HG03457 (cell line): ENCODE measurements around the gene ADGRE1.

Experiments
- ATAC-seq: cut with Tn5 transposase; IDR thresholded peaks from one replicate; pipeline ENCODE4 v1.9.1; 2021; ENCODE audit warnings: moderate number of reproducible peaks; ENCODE audit not compliant: unreplicated experiment

Gene ADGRE1

DNA sequence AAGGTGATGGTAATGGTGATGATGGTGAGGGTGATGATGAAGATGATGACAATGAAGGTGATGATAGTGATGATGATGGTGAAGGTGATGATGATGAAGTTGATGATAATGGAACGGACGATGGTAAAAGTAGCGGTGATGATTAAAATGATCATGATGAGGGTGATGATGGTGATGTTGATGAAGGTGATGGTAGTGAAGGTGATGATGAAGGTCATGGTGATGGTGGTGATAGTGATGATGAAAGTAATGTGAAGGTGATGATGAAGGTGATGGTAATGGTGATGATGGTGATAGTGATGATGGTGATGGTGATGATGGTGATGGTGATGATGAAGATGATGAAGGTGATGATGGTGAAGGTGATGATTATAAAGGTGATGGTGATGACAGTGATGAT lies 67.7 kb downstream of the ADGRE1 start:
- ATAC-seq: no peak

DNA sequence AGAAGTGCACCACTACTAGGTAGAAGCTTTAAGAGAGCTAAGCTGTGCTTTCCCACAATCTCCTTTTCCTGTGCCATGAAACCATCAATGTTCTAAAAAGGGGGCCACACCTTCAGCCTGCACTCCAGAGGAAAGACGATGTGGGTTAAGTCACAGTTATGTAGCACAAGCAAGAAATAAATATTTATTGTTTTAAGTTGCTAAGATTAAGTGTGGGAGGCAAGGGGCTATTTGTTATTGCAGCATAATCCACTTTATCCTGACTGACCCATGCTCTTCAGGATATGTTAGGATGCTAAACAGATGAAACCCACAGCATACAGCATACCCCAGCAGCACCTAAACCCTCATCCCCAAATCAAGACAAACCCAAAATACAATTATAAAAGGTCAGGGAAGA lies 69.2 kb downstream of the ADGRE1 start:
- no peak for ATAC-seq

DNA sequence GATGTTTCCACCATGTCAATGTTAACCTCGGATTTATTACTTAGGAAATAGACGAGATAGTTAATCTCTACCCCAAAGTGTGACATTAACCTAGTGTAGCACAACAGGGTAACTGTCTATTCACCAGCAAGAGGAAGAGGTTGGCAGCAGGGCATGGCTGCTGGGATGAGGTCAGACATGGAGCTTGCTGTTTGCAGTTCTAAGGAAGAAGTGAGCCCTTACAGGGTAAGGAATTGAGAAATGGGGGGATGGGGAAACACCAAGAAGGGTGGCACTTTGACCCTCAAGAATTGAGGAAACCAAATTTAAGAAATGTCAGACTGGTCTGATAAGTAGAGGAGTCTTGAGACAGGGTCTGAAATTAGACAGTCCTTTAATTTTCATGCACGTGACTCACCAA lies 71.4 kb downstream of the ADGRE1 start:
- ATAC-seq: no peak

DNA sequence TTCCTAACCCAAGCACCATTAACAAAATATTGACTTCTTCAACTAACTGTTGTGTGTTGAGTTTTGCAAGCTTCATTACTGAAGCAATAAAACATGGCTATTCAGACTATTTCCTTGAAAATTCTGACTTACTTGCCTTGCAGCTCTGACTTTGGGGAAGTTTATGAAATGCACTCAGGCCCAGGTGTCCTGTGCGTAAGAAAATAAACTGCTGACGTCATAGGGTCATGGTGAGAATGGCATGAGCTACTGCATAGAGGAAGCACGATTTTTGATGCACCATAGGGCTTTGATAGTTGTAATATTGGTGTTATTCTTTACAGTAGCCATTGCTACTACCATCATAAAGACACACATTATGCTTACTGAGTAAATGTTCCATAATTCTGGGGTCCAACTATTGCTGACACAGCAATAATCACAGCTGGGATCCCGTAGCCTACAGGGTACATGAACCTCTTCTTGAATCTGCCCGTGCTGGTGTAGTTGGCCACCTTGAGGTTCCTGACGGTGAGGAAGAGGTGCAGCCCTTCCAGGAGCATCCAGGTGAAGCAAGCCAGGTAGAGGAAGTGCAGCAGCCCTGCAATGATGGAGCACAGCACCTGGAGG lies 76.0 kb downstream of the ADGRE1 start:
- ATAC-seq: no peak

DNA sequence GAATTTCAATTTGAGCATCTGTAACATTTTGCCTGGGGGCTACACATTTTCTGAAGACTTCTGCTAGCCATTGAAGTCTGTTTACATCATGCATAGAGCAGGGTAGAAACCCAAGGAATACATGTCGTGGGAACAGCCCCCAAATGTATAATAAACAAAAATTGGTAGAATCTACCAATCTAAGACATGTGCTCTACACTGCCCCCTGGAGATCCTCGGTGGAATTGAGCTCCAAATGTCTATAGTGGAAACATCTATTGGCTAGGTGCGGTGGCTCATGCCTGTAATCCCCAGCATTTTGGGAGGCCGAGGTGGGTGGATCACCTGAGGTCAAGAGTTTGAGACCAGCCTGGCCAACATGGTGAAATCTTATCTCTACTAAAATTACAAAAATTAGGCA lies 76.6 kb downstream of the ADGRE1 start:
- ATAC-seq: no peak

DNA sequence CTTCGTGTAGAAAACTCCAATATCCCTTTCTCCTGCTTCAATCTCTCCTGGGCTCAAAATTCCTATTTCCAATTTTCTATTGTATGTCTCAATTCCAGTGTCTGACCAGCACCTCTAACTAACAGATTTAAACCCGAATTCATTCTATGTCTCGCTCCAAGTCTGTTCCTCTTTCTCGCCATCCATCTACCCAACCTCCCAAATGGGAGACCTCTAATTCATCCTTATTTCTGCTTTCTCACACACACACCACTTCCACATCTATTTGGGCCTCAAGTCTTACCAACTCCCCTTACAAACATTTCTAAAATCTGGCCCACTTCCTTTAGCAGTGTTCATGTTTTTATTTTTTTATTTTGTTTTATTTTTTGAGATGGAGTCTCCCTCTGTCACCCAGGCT lies 80.6 kb downstream of the ADGRE1 start:
- no peak for ATAC-seq

DNA sequence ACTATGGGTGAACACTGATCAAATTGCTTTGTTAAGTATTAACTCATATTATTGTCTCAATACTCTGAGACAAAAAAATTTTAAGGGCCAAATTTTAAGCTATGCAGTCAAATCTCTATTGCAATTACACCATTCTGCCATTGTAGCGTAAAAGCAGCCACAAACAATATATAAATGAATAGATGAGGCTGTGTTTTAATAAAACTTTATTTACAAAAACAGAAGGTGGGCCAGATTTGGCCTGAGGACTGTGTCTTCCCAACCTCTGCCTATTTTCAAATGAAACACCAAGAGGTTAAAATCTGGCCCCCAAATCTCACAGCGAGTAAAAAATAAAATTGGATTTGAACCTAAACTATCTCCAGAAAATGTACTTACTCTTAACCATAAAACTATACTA lies 82.1 kb downstream of the ADGRE1 start:
- ATAC-seq: no peak

DNA sequence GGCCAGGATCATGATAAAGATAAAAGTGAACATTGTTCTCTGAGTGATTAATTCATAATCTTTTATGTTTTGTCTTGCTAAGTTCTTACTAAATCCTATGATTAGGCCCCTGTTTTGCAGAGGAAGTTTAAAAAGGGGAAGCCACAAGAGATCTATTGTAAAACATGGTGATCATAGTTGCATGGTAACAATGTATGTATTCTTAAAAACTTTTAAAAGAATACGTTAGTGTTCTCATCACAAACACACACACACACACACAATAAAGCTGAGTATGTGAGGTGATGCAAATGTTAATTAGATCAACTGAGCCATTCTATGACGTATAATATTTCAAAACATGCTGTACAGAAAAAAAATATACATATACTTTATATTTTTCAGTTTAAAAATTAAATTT lies 82.6 kb downstream of the ADGRE1 start:
- ATAC-seq: no peak

DNA sequence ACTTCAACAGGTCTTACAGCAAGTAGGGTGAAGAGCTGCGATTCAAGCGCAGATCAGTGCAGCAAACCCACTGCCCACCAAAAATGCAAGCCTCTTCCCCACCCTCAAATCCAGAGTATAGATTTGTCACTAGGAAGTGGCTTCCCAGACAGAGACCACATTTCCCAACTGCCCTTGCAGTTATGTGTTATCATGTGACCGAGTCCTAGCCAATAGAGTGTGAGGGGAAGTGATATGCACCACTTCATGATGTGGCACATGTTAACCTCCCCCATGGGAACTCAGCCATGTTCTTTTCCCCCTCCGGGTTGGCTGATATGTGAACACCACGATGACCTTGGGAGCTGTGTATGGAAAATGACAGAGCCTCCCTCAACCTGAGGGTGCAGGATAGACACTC lies 83.1 kb downstream of the ADGRE1 start:
- ATAC-seq: no peak

DNA sequence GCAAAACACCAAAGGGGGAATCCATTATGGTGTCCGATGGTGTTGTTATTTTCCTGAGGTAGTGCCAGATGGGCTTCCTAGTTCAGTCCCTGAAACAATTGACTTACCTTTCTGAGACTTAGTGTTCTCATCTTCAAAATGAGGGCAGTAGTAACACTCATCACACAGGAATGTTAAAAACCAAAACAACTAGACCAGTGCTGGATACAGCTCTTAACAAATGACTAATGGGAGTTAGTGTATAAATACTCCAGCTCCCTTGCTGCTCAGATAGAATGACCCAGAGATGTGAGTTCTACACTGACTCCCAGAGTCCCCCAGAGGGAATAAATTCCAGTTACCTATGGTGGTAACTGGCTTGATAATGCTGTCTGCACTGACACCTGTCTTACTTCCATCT lies 84.0 kb downstream of the ADGRE1 start:
- ATAC-seq: no peak

DNA sequence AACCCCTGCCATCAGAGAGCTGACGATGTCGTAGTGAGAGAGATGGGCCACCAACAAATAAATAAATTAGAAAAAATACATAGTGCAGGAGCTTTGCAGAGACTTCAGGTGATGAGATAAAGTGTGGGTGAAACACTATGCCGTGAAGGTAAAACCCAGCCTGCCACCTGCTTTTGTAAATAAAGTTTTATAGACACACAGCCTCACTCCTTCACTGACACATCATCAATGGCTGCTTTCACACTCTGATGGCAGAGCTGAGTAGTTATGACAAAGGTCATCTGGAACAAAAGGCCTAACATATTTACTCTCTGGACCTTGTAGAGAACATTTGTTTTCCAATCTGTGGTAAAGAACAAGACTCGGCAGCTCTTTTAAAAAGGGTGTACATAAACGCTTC lies 88.8 kb downstream of the ADGRE1 start:
- ATAC-seq: no peak

DNA sequence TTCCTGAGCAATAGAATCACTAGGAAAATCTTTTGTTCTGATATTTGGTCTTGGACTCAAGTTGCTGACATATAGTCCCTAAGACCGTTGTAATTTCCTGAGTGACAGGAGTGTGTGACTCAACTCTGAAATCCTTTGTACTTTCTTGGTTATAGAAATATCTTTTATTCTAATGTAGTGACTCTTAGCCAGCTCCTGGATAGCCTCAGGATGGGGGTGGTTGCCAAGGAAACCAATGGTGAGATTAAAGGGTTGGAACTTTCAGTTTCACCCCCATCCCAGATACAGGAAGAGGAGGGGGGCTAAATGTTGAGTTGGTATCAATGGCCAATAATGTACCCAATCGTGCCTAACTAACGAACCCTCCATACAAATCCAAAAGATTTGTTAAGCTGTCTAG lies 92.0 kb downstream of the ADGRE1 start:
- ATAC-seq: no peak

DNA sequence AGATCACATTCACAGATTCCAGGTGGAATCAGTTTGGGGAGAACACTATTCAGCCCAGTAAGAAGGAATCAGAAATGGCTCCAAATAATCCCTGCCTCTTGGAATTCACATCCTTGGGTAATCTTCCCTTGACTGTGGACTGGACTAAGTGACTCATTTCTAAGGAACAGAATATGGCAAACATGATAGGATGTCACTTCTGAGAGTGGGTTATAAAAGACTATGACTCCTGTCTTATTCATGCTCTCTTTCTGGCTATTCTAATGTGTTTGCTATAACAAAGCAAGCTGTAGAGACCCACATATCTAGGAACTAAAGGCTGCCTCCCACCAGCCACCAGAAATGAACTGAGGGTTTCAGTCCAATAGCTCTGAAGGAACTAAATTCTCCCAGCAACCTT lies 96.1 kb downstream of the ADGRE1 start:
- no peak for ATAC-seq

DNA sequence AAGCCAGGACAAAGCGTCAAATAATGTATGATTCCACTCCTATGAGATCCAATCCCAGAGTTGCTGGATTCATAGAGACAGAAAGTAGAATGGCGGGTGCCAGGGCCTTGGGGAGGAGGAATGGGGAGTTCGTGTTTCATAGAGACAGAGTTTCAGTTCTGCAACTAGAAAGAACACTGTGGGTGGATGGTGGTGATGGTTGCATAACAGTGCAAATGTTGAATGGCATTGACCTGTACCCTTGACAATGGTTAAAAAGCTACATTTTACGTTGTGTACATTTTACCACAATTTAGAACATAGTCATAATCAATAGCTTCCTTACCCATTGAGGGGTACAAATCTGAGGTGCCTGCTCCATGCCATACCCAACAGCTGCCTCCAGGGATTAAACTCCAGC lies 100.5 kb downstream of the ADGRE1 start:
- ATAC-seq: no peak

DNA sequence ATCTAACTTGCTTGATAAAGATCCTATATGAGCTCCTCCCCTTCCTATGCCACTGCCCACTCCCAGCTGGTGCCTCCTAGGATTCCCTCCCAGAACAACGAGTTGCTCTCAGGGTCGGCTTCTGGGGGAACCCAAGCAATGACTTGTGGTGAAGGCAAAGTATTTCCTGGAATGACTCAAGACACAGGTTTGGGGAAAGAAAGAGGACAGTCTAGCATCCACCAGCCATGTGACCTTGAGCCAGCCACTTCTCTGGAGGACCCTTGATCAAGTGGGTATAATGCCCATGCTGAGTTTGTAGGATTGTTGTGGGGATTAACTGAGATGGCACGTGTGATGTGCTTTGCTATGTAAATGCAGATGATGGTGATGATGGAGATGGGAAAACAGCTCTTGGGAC lies 100.9 kb downstream of the ADGRE1 start:
- no peak for ATAC-seq
